HG03108 (cell line): ENCODE results near the gene RCOR1.

Experiments used
- ATAC-seq: cut with Tn5 transposase; IDR thresholded peaks from one replicate; pipeline ENCODE4 v1.9.1; 2021; ENCODE audit warnings: moderate library complexity; ENCODE audit not compliant: unreplicated experiment

Gene RCOR1

DNA sequence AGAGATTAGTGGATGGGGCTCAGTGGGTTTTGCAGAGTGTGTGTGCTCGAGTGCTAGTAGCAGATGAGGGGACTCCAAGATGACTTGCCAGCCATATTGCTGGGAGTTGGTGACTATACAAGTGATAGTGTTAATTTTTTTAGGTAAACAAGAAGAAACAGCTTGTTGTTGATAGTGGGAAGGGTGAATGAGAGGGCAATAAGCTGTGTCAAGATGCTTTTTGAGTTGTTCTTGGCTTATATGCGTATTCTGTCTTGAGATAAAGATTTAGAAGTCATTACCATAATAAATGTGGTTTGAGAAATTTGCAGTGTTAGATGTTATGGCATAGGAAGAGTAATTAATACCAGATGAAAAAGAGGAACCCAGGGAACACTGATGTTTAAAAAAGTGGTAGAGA lies 75.3 kb downstream of the RCOR1 start:
- ATAC-seq = no peak

GRCh38 chr14:102668291-102668873 lies 75.9 kb downstream of the RCOR1 start:
- ATAC-seq = no peak

DNA sequence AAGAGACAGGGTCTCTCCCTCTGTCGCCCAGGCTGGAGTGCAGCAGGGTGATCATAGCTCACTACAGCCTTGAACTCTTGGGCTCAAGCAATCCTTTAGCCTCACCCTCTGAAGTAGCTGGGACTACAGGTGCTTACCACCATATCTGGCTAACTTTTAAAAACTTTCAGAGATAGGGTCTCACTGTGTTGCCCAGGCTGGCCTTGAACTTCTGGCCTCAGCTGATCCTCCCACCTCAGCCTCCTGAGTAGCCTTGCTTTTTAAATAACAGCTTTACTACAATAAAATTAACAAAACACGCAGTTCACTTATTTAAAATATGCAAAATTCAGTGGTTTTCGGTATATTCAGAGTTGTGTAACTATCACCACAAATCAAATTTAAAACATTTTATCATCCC lies 79.0 kb downstream of the RCOR1 start:
- no peak for ATAC-seq

DNA sequence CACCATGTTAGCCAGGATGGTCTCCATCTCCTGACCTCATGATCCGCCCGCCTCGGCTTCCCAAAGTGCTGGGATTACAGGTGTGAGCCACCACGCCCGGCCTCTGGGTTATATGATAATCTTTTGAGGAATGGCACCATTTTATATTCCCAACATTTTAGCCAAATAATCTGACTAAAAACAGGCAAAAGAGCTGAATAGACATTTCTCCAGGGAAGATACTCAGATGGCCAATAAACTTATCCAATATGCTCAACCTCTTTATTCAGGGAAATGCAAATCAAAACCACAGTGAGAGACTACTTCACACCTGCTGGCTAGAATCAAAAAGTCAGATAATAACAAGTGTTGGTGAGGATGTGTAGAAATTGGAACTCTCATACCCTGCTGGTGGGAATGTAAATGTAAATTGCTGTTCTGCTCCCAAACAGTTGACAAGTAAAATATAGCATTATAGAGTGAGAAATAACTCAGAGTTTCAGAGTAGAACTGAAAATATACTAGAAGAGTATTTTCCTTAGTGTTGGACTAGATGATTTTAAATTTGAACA lies 80.0 kb downstream of the RCOR1 start:
- ATAC-seq = no peak

DNA sequence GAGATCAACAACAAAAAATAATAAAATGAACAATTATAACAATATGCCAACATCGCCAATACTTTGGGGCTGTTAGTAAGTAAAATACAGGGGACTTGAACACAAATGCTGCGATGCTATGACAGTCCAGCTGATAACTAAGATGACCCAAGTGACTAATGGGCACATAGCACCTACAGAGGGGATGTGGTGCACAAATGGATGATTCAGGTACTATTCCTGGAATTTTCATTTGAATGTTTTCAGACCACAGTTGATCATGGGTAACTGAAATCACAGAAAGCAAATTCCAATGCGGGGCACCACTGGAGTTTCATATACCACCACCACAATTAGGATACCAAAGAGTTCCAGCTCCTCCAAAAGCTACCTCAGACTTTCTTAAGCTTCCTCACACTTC lies 82.9 kb downstream of the RCOR1 start:
- no peak for ATAC-seq

- no peak for ATAC-seq
These were observed 85.9 kb downstream of the RCOR1 start for GRCh38 chr14:102678394-102678793.

DNA sequence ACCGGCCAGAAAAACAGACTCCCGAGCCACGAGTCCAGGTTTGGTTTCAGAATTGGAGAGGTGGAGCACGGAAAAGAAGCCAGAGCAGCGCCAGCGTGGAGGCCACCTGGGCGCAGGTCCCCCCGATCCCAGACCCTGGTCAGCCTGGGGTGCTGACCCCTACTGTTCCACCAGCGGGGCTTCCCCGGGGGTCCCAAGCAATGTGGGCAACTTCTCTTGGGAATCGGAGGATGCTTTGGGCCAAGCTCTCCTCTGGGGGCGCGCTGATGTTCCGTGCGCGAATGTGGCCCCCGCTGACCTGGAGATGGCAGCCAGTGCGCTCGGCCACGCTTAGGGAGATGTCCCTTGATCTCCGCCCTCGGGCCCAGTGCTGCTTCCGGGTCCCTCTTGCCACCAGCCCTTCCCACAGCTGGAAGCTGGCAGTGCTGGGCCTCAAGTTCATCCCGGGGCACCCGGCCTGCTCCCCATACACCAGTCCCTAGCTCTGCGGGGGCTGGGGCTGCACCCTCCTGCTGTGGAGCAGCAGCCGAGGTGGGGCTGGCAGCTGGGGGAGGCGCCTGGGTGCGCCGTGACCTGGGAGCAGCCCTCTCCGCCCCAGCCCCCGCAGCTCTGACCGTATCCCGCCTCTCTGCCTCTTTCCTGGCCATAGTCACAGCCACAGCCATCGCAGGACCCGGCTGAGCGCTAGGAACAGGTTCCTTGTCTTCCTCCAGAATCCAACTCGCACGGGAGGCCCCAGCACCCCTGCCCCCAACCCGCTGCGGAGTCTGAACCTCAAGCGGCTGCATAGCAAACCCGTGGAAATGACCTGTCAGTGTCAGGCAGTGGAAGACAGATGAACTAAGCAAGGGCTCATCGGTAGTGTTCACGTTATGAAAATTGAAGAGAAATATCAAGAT lies 91.2 kb downstream of the RCOR1 start:
- no peak for ATAC-seq

DNA sequence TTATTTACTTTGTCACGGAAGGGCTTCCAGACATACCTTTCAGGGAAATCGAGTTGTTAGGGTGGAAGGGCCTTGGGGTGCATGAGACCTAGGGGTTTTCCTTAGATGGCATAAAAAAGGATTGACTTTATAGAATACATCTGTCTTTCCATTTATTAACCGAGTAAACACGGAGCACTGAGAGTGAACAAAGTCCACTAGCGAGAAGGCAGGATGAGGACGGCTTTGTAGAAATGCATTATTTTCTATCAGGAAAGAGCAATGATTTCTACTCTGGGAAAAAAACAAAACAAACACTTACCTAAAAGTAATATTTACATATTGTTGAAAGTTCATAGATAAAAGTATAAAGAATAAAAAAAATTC lies 91.8 kb downstream of the RCOR1 start:
- ATAC-seq = no peak

GRCh38 chr14:102686196-102686801 lies 93.8 kb downstream of the RCOR1 start:
- ATAC-seq = no peak

- no peak for ATAC-seq
These were observed 95.8 kb downstream of the RCOR1 start for GRCh38 chr14:102688290-102688689.

- ATAC-seq = no peak
These were observed 98.2 kb downstream of the RCOR1 start for GRCh38 chr14:102690509-102691286.

GRCh38 chr14:102691763-102692162 lies 99.3 kb downstream of the RCOR1 start:
- ATAC-seq = no peak

- no peak for ATAC-seq
These were observed 99.9 kb downstream of the RCOR1 start for GRCh38 chr14:102692334-102692733.

GRCh38 chr14:102693006-102693755 lies 100.7 kb downstream of the RCOR1 start:
- no peak for ATAC-seq

GRCh38 chr14:102694530-102695166 lies 102.2 kb downstream of the RCOR1 start:
- no peak for ATAC-seq

DNA sequence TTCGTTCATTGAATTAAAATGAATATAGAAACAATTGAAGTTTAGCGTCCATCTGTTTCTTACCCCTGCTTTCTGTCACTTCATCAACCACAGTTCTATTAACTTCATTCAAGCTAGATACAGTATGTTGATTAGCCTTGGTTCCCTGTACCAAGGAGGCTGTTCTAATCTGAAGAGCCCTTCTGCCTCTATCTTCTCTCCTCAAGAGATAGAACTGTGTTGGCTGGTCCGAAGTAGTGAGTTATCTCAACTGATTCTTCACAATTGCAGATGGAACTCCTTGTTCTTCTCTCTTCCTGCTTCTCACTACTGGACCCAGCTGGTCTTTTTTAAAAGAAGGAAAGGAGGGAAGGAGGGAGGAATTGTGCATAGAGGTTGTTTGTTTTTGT lies 102.7 kb downstream of the RCOR1 start:
- ATAC-seq = no peak

GRCh38 chr14:102696332-102696731 lies 103.9 kb downstream of the RCOR1 start:
- no peak for ATAC-seq

GRCh38 chr14:102696856-102697495 lies 104.5 kb downstream of the RCOR1 start:
- no peak for ATAC-seq

DNA sequence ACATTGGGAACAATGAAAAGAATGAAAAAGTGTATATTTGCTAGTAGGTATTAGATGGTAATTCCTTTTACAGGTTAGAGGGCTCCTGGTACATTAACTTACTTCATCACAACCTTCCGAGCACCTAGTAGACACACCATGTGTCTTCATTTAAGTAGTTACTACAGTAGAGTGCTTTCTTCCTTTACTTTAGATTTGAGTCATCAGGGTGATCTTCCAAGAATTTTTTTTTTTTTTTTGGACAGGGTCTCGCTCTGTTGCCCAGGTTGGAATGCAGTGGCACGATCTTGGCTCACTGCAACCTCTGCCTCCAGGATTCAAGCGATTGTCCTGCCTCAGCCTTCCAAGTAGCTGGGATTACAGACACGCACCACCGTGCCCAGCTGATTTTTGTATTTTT lies 105.1 kb downstream of the RCOR1 start:
- no peak for ATAC-seq
